ENCODE measurements around the gene PCYT1A.
A peak's percentile ranks its signal among the peaks of the same experiment; 100 is the strongest.
"Not testable (repeated sequence)": the region's sequence is repeated elsewhere in the genome, so short reads cannot be mapped to it uniquely, and the experiment has no call there.

Gene PCYT1A

GRCh38 chr3:196216089-196216564 lies 71.4 kb downstream of the PCYT1A start, which contains the start of gene SLC51A:
Gene SLC51A (plus strand): TSS chr3:196216534. CDS start chr3:196216713, 179 bp downstream.
- DNase-seq (ENCODE audit: low read depth in 2 of 2, low spot score in 1 of 2), result no peak

GRCh38 chr3:196215493-196216020 lies 72.0 kb downstream of the PCYT1A start:
- no peak for DNase-seq (ENCODE audit: low read depth in 2 of 2, low spot score in 1 of 2)

GRCh38 chr3:196214783-196215441 lies 72.6 kb downstream of the PCYT1A start:
- no peak for DNase-seq (ENCODE audit: low read depth in 2 of 2, low spot score in 1 of 2)

- DNase-seq (ENCODE audit: low read depth in 2 of 2, low spot score in 1 of 2), result no peak
These were observed 76.6 kb downstream of the PCYT1A start, which contains the start of gene ZDHHC19 for GRCh38 chr3:196210673-196211556. Gene ZDHHC19 (minus strand): TSS chr3:196211400. CDS start chr3:196211315, 85 bp downstream.

GRCh38 chr3:196209944-196210672 lies 77.4 kb downstream of the PCYT1A start:
- not testable (repeated sequence) for DNase-seq (ENCODE audit: low read depth in 2 of 2, low spot score in 1 of 2)

GRCh38 chr3:196208942-196209695 lies 78.4 kb downstream of the PCYT1A start:
- DNase-seq (ENCODE audit: low read depth in 2 of 2, low spot score in 1 of 2), result no peak

- peak in 1 of 2 donors; percentile 23 for DNase-seq (ENCODE audit: low read depth in 2 of 2, low spot score in 1 of 2)
These were observed 79.5 kb downstream of the PCYT1A start for GRCh38 chr3:196207833-196208607.

- DNase-seq (ENCODE audit: low read depth in 2 of 2, low spot score in 1 of 2), result no peak
These were observed 80.2 kb downstream of the PCYT1A start for GRCh38 chr3:196207159-196207832.

GRCh38 chr3:196205442-196206205 lies 81.9 kb downstream of the PCYT1A start:
- not testable (repeated sequence) for DNase-seq (ENCODE audit: low read depth in 2 of 2, low spot score in 1 of 2)

- no peak for DNase-seq (ENCODE audit: low read depth in 2 of 2, low spot score in 1 of 2)
These were observed 83.7 kb downstream of the PCYT1A start for GRCh38 chr3:196203846-196204245.

- DNase-seq (ENCODE audit: low read depth in 2 of 2, low spot score in 1 of 2), result no peak
These were observed 85.0 kb downstream of the PCYT1A start for GRCh38 chr3:196202516-196202970.

GRCh38 chr3:196198771-196199753 lies 88.5 kb downstream of the PCYT1A start:
- no peak for DNase-seq (ENCODE audit: low read depth in 2 of 2, low spot score in 1 of 2)

- no peak for DNase-seq (ENCODE audit: low read depth in 2 of 2, low spot score in 1 of 2)
These were observed 89.3 kb downstream of the PCYT1A start for GRCh38 chr3:196198081-196198675.

GRCh38 chr3:196197524-196197923 lies 90.0 kb downstream of the PCYT1A start:
- DNase-seq (ENCODE audit: low read depth in 2 of 2, low spot score in 1 of 2), result no peak

- no peak for DNase-seq (ENCODE audit: low read depth in 2 of 2, low spot score in 1 of 2)
These were observed 91.8 kb downstream of the PCYT1A start for GRCh38 chr3:196195664-196196265.

GRCh38 chr3:196194542-196194915 lies 93.0 kb downstream of the PCYT1A start:
- no peak for DNase-seq (ENCODE audit: low read depth in 2 of 2, low spot score in 1 of 2)
